ENCODE measurements around the gene KRT7. TPM values are rescaled to one million over a fixed set of nuclear protein-coding genes. Genes with fewer than 3 reads are reported as not detected.

KRT7 gene
- total and polyA plus RNA-seq, 9 of the 15 experiments (the other 6 are each of a cell fraction or from before 2014, with no cell fraction given) = 1.4 TPM; not detected in 8

DNA sequence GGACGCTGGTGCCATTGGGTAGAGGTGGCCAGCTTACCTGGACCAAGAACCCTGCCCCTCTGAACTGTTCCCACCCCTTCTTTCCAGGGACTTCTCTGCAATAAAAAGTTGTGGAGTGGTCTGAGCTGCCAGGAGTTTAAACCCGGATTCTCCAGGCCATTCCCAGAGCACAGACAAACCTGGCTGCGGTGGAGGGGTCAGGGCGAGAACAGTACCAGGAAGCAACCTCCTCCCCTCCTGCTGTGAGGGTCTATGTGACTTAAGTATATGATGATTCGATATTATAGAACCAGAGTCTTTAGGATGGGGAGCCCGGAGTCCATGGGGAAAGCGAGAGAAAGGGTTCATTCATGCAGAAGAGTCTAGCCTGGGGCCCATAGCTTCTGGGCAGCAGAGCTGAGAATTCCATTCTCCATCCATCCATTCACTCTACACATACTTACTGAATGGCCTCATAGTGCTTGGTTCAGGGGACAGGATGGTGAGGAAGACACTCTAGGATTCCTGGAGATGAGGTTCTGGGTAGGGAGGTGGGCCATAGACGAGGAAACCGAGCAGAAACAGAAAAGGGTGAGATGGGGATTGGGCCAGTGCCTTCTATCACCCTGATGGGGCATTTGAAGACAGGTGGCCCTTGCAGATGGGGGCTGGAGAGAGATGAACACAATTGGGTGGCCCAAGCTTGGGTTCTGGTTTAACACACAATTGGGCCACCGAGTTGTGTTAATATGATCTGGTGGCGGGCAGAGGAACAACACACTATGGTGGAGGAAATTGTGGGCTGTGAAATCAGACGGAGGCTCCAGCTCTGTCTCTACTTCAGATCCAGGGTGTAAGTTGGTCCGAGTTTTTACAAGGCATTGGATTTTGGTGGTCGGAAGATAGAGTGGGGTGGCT lies 46.6 kb downstream of the KRT7 start (continued):
- TF ChIP-seq, protein P1, sequence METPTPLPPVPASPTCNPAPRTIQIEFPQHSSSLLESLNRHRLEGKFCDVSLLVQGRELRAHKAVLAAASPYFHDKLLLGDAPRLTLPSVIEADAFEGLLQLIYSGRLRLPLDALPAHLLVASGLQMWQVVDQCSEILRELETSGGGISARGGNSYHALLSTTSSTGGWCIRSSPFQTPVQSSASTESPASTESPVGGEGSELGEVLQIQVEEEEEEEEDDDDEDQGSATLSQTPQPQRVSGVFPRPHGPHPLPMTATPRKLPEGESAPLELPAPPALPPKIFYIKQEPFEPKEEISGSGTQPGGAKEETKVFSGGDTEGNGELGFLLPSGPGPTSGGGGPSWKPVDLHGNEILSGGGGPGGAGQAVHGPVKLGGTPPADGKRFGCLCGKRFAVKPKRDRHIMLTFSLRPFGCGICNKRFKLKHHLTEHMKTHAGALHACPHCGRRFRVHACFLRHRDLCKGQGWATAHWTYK (CRISPR knock-in tag; IDR thresholded peaks at IDR 0.05) = 0 out of 2 replicates have a peak, but pooled peaks have one; percentile 55
- TF ChIP-seq TOE1 (IDR thresholded peaks at IDR 0.05; ENCODE audit: borderline replicate concordance) (no peak), TOE1 (CRISPR knock-in tag; IDR thresholded peaks at IDR 0.05; ENCODE audit: borderline replicate concordance, low read depth) (no peak), PHF21A (IDR thresholded peaks at IDR 0.05; ENCODE audit: borderline replicate concordance, low read depth) (no peak), ZNF589 (CRISPR knock-in tag; IDR thresholded peaks at IDR 0.05; ENCODE audit: low read depth) (peak; percentile 18; the same call in 1 of the 2 replicates), HDAC8 (tag; IDR thresholded peaks at IDR 0.05) (peak; percentile 63), ZFPM2 (CRISPR knock-in tag; IDR thresholded peaks at IDR 0.05) (0 out of 2 replicates have a peak, but pooled peaks have one; percentile 24), TSC22D4 (tag; IDR thresholded peaks at IDR 0.05) (no peak), MECOM (CRISPR knock-in tag; IDR thresholded peaks at IDR 0.05) (0 out of 2 replicates have a peak, but pooled peaks have one; percentile 20), ASH1L (IDR thresholded peaks at IDR 0.05; ENCODE audit: borderline replicate concordance, low read depth, partially characterized antibody) (no peak), PHF20 (IDR thresholded peaks at IDR 0.05; ENCODE audit: partially characterized antibody) (no peak), TARDBP (IDR thresholded peaks at IDR 0.05) (no peak)
- TF ChIP-seq, protein P2, sequence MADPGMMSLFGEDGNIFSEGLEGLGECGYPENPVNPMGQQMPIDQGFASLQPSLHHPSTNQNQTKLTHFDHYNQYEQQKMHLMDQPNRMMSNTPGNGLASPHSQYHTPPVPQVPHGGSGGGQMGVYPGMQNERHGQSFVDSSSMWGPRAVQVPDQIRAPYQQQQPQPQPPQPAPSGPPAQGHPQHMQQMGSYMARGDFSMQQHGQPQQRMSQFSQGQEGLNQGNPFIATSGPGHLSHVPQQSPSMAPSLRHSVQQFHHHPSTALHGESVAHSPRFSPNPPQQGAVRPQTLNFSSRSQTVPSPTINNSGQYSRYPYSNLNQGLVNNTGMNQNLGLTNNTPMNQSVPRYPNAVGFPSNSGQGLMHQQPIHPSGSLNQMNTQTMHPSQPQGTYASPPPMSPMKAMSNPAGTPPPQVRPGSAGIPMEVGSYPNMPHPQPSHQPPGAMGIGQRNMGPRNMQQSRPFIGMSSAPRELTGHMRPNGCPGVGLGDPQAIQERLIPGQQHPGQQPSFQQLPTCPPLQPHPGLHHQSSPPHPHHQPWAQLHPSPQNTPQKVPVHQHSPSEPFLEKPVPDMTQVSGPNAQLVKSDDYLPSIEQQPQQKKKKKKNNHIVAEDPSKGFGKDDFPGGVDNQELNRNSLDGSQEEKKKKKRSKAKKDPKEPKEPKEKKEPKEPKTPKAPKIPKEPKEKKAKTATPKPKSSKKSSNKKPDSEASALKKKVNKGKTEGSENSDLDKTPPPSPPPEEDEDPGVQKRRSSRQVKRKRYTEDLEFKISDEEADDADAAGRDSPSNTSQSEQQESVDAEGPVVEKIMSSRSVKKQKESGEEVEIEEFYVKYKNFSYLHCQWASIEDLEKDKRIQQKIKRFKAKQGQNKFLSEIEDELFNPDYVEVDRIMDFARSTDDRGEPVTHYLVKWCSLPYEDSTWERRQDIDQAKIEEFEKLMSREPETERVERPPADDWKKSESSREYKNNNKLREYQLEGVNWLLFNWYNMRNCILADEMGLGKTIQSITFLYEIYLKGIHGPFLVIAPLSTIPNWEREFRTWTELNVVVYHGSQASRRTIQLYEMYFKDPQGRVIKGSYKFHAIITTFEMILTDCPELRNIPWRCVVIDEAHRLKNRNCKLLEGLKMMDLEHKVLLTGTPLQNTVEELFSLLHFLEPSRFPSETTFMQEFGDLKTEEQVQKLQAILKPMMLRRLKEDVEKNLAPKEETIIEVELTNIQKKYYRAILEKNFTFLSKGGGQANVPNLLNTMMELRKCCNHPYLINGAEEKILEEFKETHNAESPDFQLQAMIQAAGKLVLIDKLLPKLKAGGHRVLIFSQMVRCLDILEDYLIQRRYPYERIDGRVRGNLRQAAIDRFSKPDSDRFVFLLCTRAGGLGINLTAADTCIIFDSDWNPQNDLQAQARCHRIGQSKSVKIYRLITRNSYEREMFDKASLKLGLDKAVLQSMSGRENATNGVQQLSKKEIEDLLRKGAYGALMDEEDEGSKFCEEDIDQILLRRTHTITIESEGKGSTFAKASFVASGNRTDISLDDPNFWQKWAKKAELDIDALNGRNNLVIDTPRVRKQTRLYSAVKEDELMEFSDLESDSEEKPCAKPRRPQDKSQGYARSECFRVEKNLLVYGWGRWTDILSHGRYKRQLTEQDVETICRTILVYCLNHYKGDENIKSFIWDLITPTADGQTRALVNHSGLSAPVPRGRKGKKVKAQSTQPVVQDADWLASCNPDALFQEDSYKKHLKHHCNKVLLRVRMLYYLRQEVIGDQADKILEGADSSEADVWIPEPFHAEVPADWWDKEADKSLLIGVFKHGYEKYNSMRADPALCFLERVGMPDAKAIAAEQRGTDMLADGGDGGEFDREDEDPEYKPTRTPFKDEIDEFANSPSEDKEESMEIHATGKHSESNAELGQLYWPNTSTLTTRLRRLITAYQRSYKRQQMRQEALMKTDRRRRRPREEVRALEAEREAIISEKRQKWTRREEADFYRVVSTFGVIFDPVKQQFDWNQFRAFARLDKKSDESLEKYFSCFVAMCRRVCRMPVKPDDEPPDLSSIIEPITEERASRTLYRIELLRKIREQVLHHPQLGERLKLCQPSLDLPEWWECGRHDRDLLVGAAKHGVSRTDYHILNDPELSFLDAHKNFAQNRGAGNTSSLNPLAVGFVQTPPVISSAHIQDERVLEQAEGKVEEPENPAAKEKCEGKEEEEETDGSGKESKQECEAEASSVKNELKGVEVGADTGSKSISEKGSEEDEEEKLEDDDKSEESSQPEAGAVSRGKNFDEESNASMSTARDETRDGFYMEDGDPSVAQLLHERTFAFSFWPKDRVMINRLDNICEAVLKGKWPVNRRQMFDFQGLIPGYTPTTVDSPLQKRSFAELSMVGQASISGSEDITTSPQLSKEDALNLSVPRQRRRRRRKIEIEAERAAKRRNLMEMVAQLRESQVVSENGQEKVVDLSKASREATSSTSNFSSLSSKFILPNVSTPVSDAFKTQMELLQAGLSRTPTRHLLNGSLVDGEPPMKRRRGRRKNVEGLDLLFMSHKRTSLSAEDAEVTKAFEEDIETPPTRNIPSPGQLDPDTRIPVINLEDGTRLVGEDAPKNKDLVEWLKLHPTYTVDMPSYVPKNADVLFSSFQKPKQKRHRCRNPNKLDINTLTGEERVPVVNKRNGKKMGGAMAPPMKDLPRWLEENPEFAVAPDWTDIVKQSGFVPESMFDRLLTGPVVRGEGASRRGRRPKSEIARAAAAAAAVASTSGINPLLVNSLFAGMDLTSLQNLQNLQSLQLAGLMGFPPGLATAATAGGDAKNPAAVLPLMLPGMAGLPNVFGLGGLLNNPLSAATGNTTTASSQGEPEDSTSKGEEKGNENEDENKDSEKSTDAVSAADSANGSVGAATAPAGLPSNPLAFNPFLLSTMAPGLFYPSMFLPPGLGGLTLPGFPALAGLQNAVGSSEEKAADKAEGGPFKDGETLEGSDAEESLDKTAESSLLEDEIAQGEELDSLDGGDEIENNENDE (IDR thresholded peaks at IDR 0.05; ENCODE audit: low read depth, low read length) = no peak
- TF ChIP-seq, protein P3, sequence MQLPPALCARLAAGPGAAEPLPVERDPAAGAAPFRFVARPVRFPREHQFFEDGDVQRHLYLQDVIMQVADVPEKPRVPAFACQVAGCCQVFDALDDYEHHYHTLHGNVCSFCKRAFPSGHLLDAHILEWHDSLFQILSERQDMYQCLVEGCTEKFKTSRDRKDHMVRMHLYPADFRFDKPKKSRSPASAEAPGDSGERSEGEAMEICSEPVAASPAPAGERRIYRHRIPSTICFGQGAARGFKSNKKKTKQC (CRISPR knock-in tag; IDR thresholded peaks at IDR 0.05) = no peak

Measured in K562 (cell line).